Epithelial cell of esophagus (primary cell): ENCODE results near the gene CKS1B.
A peak's percentile ranks its signal among the peaks of the same experiment; 100 is the strongest.

Source experiments
- DNase-seq: peaks from one replicate; pipeline ENCODE4 v3.0.0; 2010; ENCODE audit warnings: low read depth
- H3K4me3 ChIP-seq: 2 replicates; pipeline ENCODE4 v1.5.1; 2011; ENCODE audit warnings: mild to moderate bottlenecking, low read length, control low read depth
- TF ChIP-seq, protein P1 (sequence below): IDR thresholded peaks from 2 replicates; pipeline ENCODE4 v1.5.1; 2011; ENCODE audit warnings: low read depth, mild to moderate bottlenecking, low read length, control low read depth, inconsistent platforms; ENCODE audit not compliant: insufficient read depth; ENCODE audit errors: missing control alignments

CKS1B gene

DNA sequence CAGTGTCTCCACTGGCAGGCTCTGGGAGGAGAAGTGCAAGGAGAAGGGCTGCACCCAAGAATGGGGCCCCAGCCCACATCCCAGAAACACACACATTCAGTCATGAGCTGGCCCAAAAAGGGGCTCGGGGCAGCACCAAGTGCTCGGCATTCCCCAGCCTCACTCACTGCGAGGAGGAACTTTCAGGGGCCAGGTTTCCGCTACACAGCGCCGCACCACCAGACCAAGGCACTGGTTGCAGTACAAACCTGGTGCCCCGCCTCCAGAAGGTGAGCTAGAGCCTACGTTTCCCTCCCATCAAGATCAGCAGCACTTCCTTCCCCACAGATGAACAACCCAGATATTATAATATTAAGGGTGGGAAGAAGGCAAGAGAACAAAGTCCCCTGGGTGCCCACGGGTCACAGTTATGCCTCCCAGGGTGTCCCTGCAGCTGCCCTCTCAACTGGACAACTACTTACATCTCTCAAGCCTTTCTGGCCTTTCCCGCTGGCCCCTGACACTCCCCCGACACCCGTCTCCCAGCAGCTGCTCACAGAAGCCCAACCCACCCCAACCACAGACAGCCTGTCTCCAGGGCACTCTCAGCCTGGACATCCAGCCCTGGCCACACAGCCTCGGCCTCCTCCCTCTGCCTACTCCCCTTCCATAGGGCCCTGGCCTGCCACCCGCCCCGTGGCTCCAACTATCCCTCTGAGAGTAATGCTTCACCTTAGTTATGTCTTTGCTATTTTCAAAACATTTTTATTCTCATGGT is 22.4 kb upstream of the CKS1B start:
- H3K4me3 ChIP-seq: no peak overlapping the region
- TF ChIP-seq, protein P1, sequence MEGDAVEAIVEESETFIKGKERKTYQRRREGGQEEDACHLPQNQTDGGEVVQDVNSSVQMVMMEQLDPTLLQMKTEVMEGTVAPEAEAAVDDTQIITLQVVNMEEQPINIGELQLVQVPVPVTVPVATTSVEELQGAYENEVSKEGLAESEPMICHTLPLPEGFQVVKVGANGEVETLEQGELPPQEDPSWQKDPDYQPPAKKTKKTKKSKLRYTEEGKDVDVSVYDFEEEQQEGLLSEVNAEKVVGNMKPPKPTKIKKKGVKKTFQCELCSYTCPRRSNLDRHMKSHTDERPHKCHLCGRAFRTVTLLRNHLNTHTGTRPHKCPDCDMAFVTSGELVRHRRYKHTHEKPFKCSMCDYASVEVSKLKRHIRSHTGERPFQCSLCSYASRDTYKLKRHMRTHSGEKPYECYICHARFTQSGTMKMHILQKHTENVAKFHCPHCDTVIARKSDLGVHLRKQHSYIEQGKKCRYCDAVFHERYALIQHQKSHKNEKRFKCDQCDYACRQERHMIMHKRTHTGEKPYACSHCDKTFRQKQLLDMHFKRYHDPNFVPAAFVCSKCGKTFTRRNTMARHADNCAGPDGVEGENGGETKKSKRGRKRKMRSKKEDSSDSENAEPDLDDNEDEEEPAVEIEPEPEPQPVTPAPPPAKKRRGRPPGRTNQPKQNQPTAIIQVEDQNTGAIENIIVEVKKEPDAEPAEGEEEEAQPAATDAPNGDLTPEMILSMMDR: no peak
- DNase-seq: no peak

DNA sequence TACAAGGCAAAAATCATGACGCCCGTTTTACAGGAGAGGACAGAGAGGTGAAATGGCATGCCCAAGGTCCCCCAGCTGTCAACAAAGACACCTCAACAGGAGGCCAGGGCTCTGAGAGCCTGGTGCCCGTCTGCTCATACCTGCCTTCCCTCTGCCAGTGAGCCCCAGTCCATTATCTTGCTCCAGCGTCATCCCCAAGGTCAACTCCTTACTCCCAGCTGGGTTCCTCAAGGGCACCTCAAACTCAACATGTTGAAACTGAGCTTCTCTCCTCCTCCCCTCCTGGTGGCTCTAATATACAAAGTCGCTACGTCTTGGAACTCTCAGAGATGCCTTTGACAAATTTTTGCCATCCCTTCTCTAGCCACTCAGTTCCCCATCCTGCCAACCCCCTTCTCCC is 21.8 kb upstream of the CKS1B start:
- no peak overlapping the region for H3K4me3 ChIP-seq
- TF ChIP-seq, protein P1: no peak
- no peak for DNase-seq

DNA sequence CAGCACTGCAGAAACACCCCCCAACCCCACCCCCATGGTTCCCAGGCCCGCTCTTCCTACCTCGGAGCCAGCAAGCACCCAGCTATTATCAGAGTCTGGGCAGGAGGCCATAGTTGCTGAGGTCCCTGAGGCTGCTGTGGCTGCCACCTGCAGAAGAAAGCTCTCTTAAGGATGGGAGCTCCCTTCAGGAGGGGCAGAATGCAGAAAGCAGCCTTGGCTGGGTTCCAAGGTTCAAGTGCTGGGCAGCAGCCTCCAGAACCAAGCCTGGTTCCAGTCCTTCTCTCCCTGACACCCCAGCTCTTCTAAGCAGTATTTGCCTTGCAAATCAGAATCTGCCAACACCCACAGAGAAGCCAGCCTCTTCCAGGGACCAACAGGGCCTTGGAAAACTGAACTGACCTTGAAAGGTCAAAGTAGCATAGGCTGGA is 20.9 kb upstream of the CKS1B start:
- H3K4me3 ChIP-seq: no peak overlapping the region
- TF ChIP-seq, protein P1: no peak
- no peak for DNase-seq

DNA sequence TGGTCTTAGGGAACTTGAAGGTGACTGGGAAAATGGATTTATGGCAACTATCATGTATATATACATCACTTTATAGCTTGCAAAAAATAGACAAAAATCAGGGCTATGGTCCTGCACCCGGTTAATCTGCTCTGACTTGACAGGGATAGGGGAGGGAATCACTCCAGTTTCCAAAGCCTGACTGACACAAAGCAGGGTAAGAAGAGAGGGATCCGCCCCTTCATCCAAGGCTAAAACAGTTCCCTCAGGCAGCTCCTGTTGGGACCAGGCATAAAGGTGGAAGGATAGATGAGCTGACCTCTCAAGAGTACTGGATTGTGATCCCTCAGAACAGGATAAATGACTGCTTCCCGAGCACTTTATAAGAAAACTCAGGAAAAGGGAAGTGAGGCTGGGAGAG is 19.9 kb upstream of the CKS1B start:
- no peak for DNase-seq
- TF ChIP-seq, protein P1: no peak
- H3K4me3 ChIP-seq: no peak overlapping the region

DNA sequence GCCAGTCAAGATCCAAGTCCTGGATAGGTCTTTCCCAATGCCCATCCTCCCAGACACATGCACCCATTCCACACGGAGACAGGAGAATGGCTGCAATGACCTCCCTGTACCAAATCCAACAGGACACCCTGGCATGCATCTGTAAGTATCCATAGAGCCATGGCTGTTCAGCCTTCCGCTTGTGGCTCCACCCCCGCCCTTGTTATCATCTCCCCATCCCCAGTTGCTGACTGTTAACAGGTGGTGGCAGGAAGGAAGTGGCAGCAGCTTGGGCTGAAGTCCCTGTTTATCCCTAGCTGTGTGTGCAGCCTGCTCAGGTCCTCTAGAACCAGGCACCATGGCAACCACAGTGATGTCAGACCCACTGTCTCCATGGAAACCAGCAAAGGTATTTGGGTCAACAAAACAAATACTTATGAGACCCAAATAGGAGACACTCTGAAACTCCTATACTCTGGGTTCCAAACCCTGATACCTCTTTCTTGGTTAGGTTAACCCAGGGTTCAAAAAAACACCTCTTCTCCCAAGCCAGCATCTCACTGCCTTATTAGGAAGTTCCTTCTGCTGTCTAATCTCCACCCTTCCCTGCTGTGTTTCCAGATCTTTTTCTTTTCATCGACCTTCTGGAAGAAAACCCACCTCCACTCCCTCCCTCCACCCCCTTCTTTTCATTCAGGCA is 19.3 kb upstream of the CKS1B start:
- peak; percentile 27 for DNase-seq
- H3K4me3 ChIP-seq: peak overlapping the region; percentile 72
- TF ChIP-seq, protein P1: no peak

DNA sequence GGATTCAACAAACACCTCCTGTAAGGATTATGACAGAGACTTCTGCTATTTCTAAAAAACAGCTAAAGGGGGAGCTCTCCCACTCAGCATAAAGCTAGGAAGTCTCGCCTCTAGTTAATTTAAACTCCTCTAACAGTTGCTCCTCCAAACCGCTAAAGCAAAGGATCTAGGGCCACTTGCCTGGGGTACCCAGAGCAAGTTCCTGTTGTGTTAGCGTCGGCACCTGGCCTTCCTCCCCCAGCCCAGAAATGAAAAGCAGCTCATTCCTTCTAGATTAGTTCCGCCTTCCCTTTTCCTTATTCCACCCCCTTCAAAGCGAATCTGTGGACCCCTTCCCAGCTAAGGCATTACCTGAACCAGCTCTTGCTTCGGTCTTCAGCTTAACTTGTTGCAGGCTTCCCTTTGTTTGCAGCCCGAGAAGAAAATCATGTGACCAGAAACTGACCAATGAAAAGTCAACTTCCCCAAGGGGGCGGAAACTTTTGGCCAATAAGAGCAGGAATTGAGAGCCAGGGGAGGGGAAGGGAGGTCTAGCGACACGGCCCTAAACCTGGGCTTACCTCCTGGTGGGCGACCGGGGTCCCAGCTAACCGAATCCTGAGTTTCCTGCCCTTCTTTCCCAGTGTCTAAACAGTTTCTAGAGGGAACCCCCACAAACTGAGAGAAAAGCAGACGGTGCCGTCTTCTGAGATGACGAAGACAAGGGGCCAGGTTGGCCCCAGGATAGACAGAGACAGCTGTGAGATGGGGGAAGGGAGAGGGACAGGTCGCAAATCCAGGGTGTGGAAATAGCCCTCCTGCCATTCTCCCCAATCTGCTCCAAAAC is 18.6 kb upstream of the CKS1B start, which contains the start of gene PBXIP1:
PBXIP1 (minus strand) TSS at position 382 of the 826 bp plus-strand sequence. CDS start 2,378 bp downstream, outside the sequence.
- TF ChIP-seq, protein P1: peak; percentile 27
- peak within 1 kb of the TSS; percentile 72 for H3K4me3 ChIP-seq
- DNase-seq: peak; percentile 88
